ENCODE measurements around the gene HOXA3. TPM values are rescaled to one million over a fixed set of nuclear protein-coding genes. Genes with fewer than 3 reads are reported as not detected.
A peak's percentile ranks its signal among the peaks of the same experiment; 100 is the strongest.

The HOXA3 gene
- total RNA-seq, 1 donor from 2014 or later = 14.4 TPM

DNA sequence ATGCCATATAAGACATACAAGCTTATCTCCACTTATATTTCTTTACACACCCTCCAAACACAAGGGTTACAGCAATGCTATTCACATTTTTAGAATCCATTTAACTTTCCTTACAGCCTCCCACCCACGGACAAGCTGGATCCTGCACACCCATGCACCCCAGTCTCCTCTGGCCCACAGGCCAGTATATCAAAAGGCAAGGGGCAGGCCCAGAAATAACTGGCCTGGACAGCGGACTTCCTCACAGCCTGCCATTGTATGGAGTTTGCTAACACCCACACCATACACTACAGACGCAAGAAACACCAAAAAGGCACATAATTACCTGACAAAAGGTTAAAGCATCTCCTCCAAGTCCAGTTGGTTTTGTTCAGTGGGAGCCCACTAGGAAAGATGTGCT is 33.8 kb downstream of the HOXA3 start:
- Histone ChIP-seq H3K4me1 (peaks cover 0 to 22% of the 10 kb centered on the region in 2 donors), H3K36me3 (no peaks in the 10 kb centered on the region), H3K27ac (peak overlapping the region; percentile 89 to 97), H3K27me3 (no peaks in the 10 kb centered on the region), H3K4me3 (peak overlapping the region; percentile 63 to 66), H3K9me3 (no peaks in the 10 kb centered on the region)
- TF ChIP-seq, protein P1, sequence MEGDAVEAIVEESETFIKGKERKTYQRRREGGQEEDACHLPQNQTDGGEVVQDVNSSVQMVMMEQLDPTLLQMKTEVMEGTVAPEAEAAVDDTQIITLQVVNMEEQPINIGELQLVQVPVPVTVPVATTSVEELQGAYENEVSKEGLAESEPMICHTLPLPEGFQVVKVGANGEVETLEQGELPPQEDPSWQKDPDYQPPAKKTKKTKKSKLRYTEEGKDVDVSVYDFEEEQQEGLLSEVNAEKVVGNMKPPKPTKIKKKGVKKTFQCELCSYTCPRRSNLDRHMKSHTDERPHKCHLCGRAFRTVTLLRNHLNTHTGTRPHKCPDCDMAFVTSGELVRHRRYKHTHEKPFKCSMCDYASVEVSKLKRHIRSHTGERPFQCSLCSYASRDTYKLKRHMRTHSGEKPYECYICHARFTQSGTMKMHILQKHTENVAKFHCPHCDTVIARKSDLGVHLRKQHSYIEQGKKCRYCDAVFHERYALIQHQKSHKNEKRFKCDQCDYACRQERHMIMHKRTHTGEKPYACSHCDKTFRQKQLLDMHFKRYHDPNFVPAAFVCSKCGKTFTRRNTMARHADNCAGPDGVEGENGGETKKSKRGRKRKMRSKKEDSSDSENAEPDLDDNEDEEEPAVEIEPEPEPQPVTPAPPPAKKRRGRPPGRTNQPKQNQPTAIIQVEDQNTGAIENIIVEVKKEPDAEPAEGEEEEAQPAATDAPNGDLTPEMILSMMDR (IDR thresholded peaks at IDR 0.05) = no peak
- DNase-seq (ENCODE audit: low spot score in 2 of 2) = no peak
- intact Hi-C loops (cut with DNase I) = loop anchor here (10.0 kb wide), 1 partner anchor 1296 kb away; the partner anchor contains the start of gene CREB5

DNA sequence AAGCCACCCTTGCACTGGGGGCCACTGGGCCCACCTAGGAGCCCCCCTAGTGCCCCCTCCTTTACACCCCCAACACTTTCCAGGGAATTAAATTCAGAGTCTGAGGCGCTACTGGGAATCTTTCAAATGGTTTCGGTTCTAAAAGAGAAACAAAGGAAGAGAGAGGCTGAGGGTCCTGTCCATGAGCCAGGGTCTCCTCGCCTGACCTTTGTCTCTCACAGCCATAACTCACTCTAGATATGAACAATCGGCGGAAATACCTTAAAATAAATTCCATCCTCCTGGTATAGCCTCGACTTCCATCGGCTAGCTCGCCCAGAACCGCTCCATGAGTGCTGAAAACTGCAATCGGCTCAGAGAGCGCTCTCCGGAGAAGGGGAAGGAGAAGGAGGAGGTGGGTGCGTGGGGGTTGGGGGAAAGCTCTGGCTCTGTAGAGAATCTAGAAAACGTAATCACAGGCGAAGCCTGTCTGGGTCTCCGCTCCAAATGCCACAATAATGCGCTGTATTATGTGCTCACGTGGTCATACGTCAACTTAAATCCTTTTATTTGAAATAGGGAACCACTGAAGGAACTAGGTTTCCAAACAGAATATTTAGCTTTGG is 34.4 kb downstream of the HOXA3 start:
- TF ChIP-seq, protein P1 (IDR thresholded peaks at IDR 0.05) = no peak
- DNase-seq (ENCODE audit: low spot score in 2 of 2) = no peak
- H3K4me3 ChIP-seq = peak overlapping the region; percentile 63 to 66
- peaks cover 0 to 22% of the 10 kb centered on the region in 2 donors for H3K4me1 ChIP-seq
- no peaks in the 10 kb centered on the region for H3K27me3 ChIP-seq
- H3K9me3 ChIP-seq = no peaks in the 10 kb centered on the region
- no peaks in the 10 kb centered on the region for H3K36me3 ChIP-seq
- intact Hi-C loops (cut with DNase I) = loop anchor here (10.0 kb wide), 1 partner anchor 1297 kb away; the partner anchor contains the start of gene CREB5
- peak overlapping the region; percentile 89 to 97 for H3K27ac ChIP-seq

DNA sequence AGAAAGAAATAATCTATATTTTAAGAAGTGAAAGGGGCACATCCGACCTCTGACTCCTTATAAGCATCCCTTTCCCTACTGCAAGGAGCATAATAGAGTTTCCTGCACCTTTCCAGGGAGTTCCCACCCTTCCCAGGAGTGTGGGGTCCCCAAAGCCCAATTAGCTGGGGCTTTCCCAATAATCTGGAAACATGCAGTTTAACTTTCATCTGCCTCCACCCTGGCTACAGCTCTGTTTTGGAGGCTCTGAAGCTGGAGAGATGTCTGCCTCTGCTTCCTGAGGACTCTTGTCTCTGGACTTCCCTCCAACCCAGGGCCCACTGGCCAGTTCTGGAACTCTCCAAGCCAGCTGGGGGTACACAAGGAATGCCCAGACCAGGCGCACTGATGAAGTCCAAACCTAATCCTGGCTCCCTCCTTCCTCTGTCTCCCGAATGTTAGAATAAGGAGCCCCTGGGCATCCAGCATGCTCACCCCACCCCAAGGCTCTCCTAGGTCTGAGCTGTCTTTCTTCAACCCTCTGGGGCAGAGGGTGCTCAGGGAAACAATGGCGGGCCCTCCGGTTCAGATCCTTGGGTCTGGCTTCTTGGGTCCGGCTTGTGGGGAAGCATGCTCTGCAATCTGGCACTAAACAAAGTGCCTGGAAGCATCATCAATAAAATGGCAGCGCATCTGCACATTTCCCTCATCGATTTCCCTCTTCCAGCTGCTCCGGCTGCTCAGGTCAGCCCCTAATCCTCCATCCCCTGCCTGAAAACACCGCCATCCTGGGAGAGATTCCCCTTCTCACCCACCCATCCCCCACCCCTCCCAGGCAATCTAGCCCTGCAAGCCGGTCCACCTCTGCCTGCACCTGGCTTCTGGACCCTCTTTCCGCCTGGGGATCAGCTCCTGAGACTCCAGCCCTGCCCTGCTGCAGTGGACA is 35.2 kb downstream of the HOXA3 start:
- no peaks in the 10 kb centered on the region for H3K36me3 ChIP-seq
- H3K9me3 ChIP-seq = no peaks in the 10 kb centered on the region
- intact Hi-C loops (cut with DNase I) = loop anchor here (10.0 kb wide), 1 partner anchor 1298 kb away; the partner anchor contains the start of gene CREB5
- DNase-seq (ENCODE audit: low spot score in 2 of 2) = no peak
- TF ChIP-seq, protein P1 (IDR thresholded peaks at IDR 0.05) = no peak
- H3K4me1 ChIP-seq = peaks cover 0 to 22% of the 10 kb centered on the region in 2 donors
- H3K27me3 ChIP-seq = no peaks in the 10 kb centered on the region
- H3K27ac ChIP-seq = peak overlapping the region; percentile 89 to 97
- peak overlapping the region; percentile 63 to 66 for H3K4me3 ChIP-seq

DNA sequence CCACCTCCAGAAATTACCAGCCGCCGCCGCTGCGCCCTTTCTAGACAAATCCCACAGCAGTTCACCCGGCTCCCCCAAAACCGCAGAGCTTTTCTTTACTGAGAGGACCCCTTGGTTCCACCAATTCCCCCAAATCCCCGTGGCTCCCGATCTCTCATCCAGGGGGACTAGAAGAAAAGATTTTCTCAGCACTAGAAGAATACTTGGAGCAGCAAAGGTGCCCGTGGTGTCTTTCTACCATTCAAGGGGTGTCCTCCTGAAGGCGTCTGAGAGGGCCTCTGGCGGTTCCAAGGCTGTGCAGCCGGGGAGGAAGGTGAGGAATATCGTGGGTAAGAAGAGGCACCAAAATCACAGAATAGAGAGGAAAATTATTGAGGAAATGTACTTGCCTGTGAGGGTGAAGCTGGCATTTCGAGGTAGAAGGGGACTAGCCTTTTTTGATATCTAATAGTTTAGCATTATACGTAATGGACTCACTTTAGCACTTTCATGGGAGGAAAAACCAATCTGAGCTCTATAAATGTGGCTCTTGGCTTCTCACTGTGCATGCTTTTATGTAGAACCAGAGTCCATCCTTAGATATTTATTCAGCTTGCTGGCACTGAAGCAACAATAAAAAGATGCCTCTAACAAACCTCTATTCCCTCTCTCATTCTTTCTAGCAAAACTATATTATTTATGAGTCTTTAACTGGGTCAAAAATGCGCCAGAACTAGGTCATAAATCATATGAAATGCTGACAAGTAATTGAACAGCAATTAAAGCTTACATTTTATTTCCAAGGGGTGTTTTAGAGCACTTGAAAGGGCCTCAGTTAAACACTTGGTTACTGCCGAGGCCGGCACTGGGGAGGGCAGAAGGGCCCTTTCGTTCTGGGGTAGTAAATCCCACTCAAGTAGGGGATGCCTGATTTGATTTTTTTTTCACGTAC is 36.1 kb downstream of the HOXA3 start:
- TF ChIP-seq, protein P1 (IDR thresholded peaks at IDR 0.05) = no peak
- DNase-seq (ENCODE audit: low spot score in 2 of 2) = no peak
- H3K4me3 ChIP-seq = peak overlapping the region; percentile 63 to 66
- no peaks in the 10 kb centered on the region for H3K36me3 ChIP-seq
- H3K27ac ChIP-seq = peak overlapping the region; percentile 89 to 97
- peaks cover 0 to 22% of the 10 kb centered on the region in 2 donors for H3K4me1 ChIP-seq
- intact Hi-C loops (cut with DNase I) = loop anchor here (10.0 kb wide), 1 partner anchor 1299 kb away; the partner anchor contains the start of gene CREB5
- H3K27me3 ChIP-seq = no peaks in the 10 kb centered on the region
- H3K9me3 ChIP-seq = no peaks in the 10 kb centered on the region

Measured in ascending aorta (tissue), 2 donors.